ENCODE data around the gene STX17. TPM values are rescaled to one million over a fixed set of nuclear protein-coding genes. Genes with fewer than 3 reads are reported as not detected.

Gene STX17
- total and polyA plus RNA-seq, 10 of the 15 experiments (the other 5 are each of a cell fraction or from before 2014, with no cell fraction given) = 11.5 to 29.3 (median 20.0) TPM

GRCh38 chr9:99906403-99907207 lies at the start of gene STX17 (continued):
- no peak for TF ChIP-seq SPI1 (IDR thresholded peaks at IDR 0.05; ENCODE audit: borderline replicate concordance, insufficient read depth, low read depth, low read length)
- no peak for TF ChIP-seq BCLAF1 (IDR thresholded peaks at IDR 0.05)
- TF ChIP-seq SUZ12 (IDR thresholded peaks at IDR 0.05; ENCODE audit: unreplicated experiment) = no peak
- 0 out of 2 replicates have a peak, but pooled peaks have one; percentile 55 for TF ChIP-seq DPF2 (IDR thresholded peaks at IDR 0.05)
- peak; percentile 71 for TF ChIP-seq POLR2AphosphoS5 (IDR thresholded peaks at IDR 0.05; ENCODE audit: low read length)
- no peak for TF ChIP-seq TCF12 (IDR thresholded peaks at IDR 0.05; ENCODE audit: low read depth, low read length)
- TF ChIP-seq PML (IDR thresholded peaks at IDR 0.05; ENCODE audit: low read length) = no peak
- TF ChIP-seq IRF3 (IDR thresholded peaks at IDR 0.05) = no peak
- peak; percentile 61 for TF ChIP-seq YY1 (IDR thresholded peaks at IDR 0.05; ENCODE audit: low read depth, low read length)
- no peak for TF ChIP-seq SIX5 (IDR thresholded peaks at IDR 0.05; ENCODE audit: low read depth, low read length, severe bottlenecking)
- no peak for TF ChIP-seq ZNF217 (IDR thresholded peaks at IDR 0.05)
- peak; percentile 21; the same call in 1 of the 2 replicates for TF ChIP-seq ZNF687 (IDR thresholded peaks at IDR 0.05)
- TF ChIP-seq FOS (IDR thresholded peaks at IDR 0.05; ENCODE audit: borderline replicate concordance, extremely low read depth, insufficient read length) = no peak
- TF ChIP-seq EP300 (IDR thresholded peaks at IDR 0.05; ENCODE audit: borderline replicate concordance in 1 of 2, control insufficient read depth in 1 of 2, low read depth in 2 of 2, low read length in 2 of 2) = no peak
- no peak for TF ChIP-seq ATF3 (IDR thresholded peaks at IDR 0.05; ENCODE audit: borderline replicate concordance, extremely low read depth, low read depth, low read length)
- TF ChIP-seq ETV6 (conservative IDR thresholded peaks at IDR 0.05 in 1 of 2, IDR thresholded peaks at IDR 0.05 in 1 of 2; ENCODE audit: borderline replicate concordance in 1 of 2, low read depth in 1 of 2) = no peak
